Activated CD4-positive, alpha-beta T cell treated with anti-CD3 and anti-CD28 coated beads, Interleukin-10, Interleukin-2, amounts not matched to agents 100 ng/mL and 50 ng/mL, durations not matched to agents 16 hours and 8 hours (primary cell): ENCODE measurements around the gene ADAMTS17.
A peak's percentile ranks its signal among the peaks of the same experiment; 100 is the strongest.
"Not testable (repeated sequence)": the region's sequence is repeated elsewhere in the genome, so short reads cannot be mapped to it uniquely, and the experiment has no call there.

Source experiments
- DNase-seq: peaks from one replicate; pipeline ENCODE4 v3.0.0-alpha.2; 2020

The ADAMTS17 gene

GRCh38 chr15:99983171-99983885 lies 358.4 kb downstream of the ADAMTS17 start:
- DNase-seq: no peak

GRCh38 chr15:99982662-99983061 lies 359.1 kb downstream of the ADAMTS17 start:
- no peak for DNase-seq

GRCh38 chr15:99981839-99982658 lies 359.7 kb downstream of the ADAMTS17 start:
- no peak for DNase-seq

GRCh38 chr15:99981191-99981647 lies 360.6 kb downstream of the ADAMTS17 start:
- no peak for DNase-seq

- DNase-seq: no peak
Measured at GRCh38 chr15:99980752-99981151, 361.0 kb downstream of the ADAMTS17 start.

- DNase-seq: not testable (repeated sequence)
Measured at GRCh38 chr15:99979886-99980285, 361.9 kb downstream of the ADAMTS17 start.

GRCh38 chr15:99979371-99979770 lies 362.4 kb downstream of the ADAMTS17 start:
- DNase-seq: no peak

- no peak for DNase-seq
Measured at GRCh38 chr15:99978426-99978825, 363.3 kb downstream of the ADAMTS17 start.

GRCh38 chr15:99977929-99978328 lies 363.8 kb downstream of the ADAMTS17 start:
- no peak for DNase-seq

- DNase-seq: no peak
Measured at GRCh38 chr15:99976811-99977271, 364.9 kb downstream of the ADAMTS17 start.

- no peak for DNase-seq
Measured at GRCh38 chr15:99976000-99976399, 365.8 kb downstream of the ADAMTS17 start.

GRCh38 chr15:99974246-99974645 lies 367.5 kb downstream of the ADAMTS17 start:
- DNase-seq: no peak

GRCh38 chr15:99973351-99973750 lies 368.4 kb downstream of the ADAMTS17 start:
- DNase-seq: no peak

- DNase-seq: no peak
Measured at GRCh38 chr15:99970891-99971430, 370.8 kb downstream of the ADAMTS17 start.

GRCh38 chr15:99969261-99969920 lies 372.4 kb downstream of the ADAMTS17 start:
- DNase-seq: no peak

GRCh38 chr15:99967841-99968371 lies 373.9 kb downstream of the ADAMTS17 start:
- DNase-seq: no peak

GRCh38 chr15:99966815-99967214 lies 375.0 kb downstream of the ADAMTS17 start:
- DNase-seq: no peak

- DNase-seq: no peak
Measured at GRCh38 chr15:99965376-99965775, 376.4 kb downstream of the ADAMTS17 start.

- no peak for DNase-seq
Measured at GRCh38 chr15:99963976-99964375, 377.8 kb downstream of the ADAMTS17 start.

- no peak for DNase-seq
Measured at GRCh38 chr15:99963096-99963825, 378.5 kb downstream of the ADAMTS17 start.

GRCh38 chr15:99962006-99962561 lies 379.7 kb downstream of the ADAMTS17 start:
- DNase-seq: no peak

GRCh38 chr15:99961011-99961441 lies 380.7 kb downstream of the ADAMTS17 start:
- DNase-seq: peak; percentile 10
